CD4-positive, alpha-beta T cell treated with Interleukin-10 for 1 hour (primary cell): ENCODE data around the gene ARID4B.

Source experiments
- DNase-seq: peaks from one replicate; pipeline ENCODE4 v3.0.0-alpha.2; 2020

The ARID4B gene

DNA sequence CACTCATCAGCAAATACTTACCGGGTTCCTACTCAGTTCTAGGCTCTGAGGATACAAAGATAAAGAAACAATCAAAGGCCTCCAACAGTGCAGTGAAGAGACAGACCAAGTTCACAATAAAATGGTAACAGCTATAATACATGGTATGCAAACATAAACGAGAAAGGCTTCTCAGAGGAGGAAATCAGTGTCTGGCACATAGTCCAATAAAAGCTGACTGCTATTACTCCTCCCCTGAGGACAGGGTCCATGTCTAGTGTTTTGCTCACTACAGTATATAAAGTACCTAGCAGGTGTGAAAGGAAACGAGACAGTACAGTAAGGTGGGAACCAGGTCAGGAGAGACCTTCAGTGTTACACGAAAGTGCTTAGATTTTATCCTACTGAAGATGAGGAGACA is 171.2 kb downstream of the ARID4B start:
- no peak for DNase-seq

DNA sequence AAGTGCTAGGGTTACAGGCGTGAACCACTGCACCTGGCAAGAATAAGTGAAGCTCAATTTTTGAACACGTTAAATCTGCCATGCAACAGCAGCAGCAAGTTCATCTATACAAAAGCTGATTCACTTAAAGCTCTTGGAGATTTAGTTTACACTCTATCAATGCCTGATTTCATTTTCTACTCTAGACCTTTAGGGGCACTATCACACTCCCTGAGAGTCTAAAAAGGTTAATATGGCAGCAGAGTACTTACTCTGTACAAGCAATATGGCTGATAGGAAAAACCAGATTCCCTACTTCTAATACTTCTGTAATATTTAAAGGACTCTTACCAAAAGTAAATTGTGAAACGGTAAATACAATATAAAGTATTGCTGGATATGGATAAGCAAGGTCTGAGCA is 171.7 kb downstream of the ARID4B start:
- no peak for DNase-seq

DNA sequence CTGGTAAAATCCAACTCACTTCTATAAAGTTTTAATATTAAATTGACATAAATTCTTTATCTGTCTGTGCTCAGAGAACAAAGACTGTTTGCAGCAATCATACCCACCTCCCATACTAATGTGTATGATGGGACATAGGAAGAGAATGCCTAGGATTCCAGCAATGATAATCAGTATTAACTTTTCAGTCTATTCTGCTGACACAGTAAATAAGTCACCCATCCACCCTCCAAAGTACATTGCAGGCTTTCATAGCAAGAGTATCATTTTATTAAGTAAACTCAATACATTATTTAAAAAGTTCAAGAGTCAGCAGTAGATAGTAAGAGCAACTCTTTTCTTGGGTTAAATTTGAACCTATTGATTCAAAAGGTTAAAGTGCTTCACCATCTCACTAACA is 175.7 kb downstream of the ARID4B start:
- no peak for DNase-seq

DNA sequence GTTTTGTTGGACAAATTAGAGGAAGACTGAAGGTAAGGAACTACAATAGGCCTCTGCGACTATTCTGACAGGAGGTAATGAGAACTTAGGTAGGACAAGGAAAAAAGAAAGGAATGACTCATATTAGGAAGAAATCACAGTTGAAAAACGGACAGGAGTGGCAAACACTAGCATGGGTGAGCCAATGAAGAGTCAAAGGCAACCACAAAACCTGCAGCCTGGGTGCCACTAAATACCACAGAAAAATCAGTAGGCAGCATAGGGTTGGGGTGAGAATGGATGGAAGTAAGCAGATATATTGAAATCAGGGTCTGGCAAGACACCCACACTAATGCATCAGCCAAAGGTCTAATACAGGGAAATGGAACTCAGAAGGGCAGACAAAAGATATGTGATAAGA is 176.9 kb downstream of the ARID4B start:
- DNase-seq = no peak

DNA sequence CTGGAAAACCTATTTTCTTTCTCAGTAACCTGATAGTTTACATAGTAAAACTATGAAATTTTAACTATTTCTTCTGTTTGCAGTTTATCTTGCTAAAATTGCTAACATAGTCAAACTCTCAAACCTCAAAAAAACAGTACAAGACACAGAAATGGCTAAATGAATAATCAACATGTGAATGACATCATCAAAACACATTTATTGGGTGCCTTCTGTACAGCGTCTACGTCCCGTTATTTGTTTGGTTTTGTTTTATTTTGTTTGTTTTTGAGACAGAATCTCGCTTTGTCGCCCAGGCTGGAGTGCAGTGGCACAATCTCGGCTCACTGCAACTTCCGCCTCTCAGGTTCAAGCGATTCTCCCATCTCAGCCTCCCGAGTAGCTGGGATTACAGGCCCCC is 178.2 kb downstream of the ARID4B start:
- no peak for DNase-seq

DNA sequence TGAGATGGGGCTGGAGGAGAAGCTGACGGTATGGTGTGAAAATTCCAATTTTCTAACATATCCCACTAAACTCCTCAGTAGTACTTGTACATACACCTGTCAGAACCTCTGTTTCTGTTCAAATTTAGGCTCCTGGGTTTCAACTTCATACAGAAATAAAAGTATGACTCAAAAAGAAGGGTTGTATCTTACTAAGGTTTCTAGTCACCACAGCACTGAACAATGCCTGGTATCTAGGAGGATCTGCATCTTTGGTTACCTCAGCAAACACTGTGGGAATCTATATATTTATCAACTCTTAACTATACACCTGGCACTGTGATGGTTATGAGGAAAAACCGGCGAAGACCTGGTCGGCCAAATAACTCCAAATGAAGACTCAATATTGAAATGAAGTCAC is 180.7 kb downstream of the ARID4B start:
- no peak for DNase-seq

DNA sequence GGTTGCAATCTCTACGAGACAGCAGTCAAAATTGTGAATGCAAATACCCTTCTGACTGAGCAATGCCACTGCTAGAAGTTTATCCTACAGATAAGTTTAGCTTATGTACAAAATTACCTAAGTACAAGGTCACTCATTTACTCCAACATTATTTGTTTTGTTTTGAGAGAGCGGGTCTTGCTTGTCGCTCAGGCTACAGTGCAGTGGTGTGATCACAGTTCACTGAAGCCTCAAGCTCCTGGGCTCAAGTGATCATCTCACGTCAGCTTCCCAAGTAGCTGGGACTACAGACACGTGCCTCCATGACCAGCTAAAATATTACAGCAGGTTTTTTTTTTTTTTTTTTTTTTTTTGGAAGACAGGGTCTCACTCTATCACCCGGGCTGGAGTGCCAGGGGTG is 182.3 kb downstream of the ARID4B start:
- DNase-seq = no peak

DNA sequence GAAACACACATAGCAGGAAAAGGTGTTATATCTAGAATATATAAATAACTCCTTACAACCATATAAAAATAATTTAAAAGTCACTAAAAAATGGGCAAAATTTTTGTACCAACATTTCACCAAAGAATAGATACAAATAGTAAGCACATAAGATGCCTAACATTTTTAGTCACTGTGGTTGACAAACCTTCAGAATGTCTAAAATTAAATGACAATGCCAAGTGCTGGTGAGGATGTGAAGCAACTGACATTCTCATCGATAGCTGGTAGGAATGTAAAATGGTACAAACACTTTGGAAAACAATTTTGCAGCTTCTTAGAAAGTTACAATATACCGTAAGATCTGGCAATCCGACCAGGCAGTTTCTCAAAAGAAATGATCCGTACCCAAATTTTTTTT is 185.0 kb downstream of the ARID4B start:
- DNase-seq = no peak

DNA sequence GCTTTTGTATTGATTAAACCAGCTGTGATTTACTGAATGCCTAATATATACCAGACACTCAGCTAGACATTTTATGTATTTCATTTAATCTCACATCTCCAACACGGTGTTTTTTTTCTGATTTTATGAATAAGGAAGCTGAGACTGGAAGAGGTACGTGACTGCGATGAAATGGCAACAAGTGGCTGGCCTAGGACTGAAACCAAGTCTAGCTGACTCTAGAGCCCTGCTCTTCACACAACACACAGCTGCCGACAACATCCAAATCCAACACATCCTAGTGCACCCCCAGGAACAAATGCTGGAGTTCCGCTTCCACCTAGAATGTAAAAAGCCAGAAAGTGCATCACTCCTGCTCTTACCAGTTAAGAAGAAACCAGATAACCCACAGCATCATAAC is 188.7 kb downstream of the ARID4B start:
- no peak for DNase-seq

DNA sequence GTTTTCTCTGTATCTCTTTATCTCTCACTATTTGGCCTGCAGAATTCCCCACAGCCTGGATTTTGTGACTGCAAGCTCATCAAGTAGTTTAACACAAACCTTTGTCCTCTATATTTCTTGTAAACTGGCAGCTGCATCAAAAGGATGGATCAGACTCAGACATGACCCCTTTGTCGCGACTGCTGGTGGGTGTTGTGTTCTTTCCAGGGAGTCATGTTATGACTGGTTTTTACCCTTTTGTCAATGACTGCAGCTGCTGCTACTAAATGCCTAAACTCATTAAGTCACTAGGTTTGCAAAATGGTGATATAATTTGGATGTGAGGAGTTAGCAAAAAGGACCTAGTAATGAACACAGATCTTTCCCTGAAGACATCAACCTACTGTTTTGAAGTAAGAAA is 189.2 kb downstream of the ARID4B start:
- DNase-seq = no peak

DNA sequence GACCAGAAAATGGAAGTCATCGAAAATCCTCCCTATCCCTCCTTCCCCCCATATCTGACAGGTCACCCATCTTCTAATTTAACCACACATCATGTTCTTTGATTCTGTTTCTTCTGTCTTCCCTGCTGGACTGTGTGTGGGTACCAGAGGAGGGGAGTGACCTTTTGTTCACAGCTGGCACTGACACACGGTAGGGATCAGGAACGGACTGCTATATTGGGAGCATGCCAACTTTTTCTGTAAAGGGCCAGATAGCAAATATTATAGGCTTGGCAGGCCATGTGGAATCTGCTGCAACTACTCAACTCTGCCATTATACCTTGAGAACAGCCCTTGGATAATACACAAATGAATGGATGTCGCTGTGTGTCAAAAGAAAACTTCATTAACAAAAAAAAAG is 191.9 kb downstream of the ARID4B start:
- no peak for DNase-seq

DNA sequence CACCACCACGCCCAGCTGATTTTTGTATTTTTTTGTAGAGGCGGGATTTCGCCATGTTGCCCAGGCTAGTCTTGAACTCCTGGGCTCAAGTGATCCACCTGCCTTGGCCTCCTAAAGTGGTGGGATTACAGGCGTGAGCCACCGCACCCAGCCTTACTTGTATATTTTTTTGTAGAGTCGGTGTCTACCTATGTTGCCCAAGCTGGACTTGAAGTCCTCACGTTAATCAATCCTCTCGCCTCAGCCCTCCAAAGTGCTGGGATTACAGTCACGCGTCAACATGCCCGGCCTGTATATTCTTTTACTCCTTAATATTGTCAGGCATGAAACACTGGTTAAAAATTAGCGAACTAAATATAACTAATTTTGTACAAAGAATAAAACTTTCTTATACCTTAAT is 193.8 kb downstream of the ARID4B start:
- DNase-seq = no peak

DNA sequence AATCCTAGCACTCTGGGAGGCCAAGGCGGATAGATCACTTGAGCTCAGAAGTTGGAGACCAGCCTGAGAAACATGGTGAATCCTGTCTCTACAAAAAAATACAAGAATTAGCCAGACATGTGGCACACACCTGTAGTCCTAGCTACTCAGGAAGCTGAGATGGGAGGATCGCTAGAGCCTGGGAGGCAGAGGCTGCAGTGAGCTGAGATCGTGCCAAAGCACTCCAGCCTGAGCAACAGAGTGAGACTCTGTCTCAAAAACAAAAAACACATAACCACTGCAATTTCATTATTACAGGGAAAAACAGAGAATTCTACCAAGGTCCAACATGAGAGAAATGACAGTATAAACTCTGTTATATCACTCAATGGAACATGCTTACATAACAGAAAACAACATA is 194.9 kb downstream of the ARID4B start:
- DNase-seq = no peak

DNA sequence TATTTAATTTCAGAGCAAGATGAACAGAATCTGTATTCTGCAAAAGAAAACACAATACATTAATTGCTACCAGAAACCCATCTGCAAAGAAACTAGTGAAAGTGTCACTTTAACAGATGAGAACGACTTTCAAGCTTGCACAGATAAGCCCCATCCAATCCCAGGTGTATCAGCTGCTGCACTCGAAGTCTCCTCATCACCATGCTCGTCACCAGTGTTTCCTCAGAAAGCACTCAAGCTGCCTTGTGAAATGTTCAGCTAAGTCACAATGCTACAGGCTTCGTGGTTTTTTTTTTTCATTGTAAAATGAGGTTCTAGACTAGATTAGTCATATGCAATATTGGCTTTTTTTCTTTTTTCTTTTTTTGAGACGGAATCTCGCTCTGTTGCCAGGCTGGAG is 196.0 kb downstream of the ARID4B start:
- DNase-seq = no peak

DNA sequence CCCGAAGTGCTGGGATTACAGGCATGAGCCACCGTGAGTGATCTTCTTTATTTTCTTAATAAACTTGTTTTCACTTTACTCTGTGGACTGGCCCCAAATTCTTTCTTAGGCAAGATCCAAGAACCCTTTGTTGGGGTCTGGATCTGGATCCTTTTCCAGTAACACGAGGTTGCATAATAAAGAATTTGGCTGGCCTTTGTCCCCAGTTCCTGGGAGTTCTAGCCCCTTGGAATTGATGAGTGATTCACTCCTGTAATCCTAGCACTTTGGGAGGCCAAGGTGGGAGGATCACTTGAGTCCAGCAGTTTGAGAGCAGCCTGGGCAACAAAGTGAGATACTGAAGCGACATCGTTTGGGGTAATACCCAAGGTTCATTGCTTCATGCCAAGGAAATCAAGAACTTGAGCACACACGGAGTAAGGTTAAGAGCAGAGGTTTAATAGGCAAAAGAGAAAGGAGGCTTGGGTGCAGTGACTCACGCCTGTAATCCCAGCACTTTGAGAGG is 197.2 kb downstream of the ARID4B start:
- DNase-seq = no peak

DNA sequence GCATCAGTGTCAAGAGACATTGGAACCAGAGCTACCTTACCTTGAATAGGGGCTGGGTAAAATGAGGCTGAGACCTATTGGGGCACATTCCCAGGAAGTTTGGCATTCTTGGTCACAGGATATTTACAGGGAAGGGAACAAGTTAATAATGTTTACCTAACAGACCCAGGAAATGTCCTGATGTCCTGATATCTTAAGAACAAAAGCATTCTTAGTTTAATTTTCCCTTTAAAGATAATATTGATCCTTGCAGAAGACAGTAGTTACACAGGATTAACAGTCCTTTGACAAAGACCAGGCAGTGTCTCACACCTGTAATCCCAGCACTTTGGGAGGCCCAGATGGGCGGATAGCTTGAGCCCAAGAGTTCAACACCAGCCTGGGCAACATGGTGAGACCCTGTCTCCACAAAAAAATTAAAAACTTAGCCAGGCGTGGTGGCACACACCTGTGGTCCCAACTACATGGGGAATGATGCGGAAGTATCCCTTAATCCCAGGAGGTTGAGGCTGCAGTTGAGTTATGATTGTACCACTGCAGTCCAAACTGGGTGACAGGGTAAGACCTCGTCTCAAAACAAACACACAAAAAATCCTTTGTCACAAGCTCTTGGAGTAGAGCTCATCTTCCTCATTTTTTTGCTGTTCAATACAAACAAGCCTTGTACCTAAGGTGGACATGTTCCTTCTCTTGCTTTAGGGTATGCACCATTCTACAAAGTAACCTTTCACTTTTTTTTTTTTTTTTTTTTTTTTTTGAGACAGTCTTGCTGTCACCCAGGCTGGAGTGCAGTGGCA is 198.0 kb downstream of the ARID4B start:
- DNase-seq = no peak

DNA sequence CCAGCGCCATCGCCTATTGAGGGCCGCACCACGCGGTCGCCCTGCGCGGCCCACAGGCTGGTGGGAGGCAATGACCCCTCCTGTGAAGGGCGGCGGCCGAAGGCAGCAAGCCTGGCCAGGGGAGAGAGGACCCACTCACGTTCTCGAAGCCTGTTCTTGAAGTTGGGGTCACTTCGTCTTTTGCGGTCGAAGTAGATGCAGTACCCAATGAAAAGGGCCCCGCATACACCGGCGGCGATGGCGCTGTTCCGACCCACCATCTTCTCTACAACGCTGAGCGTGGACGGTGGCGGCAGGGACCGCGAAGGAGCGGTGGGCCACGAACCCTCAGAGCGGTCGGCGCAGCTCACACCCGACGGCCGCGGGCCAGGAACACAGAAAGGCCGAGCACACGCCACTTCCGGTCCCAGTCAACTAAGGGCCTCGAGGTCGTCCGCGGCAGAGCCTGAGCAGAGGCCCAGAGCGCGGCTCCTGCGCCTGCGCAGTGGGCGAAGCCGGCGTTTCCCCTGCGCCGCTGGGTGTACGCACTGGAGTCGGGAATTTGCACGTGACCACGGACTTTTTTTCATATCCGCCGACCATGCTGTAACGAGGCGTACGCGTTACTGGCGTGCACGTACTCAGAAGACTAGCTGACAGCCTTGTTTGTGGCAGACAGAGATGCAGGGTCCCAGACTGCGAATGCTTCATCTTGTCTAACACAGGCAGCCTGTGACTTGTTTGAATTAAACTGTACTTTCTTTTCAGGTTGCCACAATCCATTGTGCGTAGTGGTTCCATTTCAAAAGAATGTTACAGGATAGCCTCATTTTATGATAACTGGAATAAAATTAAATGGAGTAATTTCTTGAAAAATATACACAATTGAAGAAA is 199.3 kb downstream of the ARID4B start, which contains the start of gene TOMM20:
Gene TOMM20, minus strand, starts transcription at position 382 of the 873 bp plus-strand sequence. Its CDS starts 122 bp downstream, at position 260.
- DNase-seq = peak; percentile 97

DNA sequence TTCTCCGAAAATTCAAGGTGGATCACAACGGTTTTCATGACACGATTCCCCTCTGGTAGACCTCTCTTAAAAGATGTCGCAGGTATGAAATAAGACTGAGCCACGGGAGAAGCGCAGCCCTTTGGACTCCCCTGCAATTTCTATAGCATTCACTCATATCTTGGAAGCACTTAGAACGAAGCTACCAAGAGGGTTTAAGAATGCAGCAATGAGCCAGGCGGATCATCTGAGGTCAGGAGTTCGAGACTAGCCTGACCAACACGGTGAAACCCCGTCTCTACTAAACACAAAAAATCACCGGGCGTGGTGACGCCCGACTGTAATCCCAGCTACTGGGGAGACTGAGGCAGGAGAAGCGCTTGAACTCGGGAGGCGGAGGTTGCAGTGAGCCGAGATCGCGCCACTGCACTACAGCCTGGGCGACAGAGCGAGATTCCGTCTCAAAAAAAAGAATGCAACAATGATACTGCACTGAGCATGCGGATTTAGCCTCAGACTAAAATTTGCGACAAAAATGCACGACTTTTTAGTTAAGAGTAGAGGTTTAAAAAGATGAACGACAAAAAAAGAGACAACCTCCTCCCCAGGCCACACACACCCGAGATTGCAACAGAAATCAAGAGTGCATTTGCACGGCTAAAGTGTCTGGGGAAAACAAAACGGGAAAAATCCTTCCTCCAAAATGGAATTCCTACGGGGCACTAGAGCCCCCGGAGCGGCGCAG is 200.1 kb downstream of the ARID4B start:
- peak; percentile 36 for DNase-seq

DNA sequence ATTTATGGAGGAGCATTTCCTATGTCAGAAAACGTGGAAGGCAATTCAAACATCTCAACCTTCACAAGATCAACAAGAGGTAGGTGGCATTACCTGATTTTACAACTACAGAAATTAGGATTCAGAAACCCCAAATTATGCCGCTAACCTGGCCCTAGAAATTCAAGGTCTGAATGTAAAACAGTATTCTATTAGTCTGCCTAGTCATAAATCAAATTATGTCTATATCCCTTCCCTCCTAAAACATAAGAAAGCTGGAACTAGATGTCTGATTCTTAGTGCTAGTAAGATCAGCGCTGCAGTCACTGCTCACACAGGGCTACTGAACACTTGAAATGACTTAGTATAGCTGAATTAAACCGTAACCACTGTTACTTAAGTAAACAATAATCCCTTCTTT is 200.8 kb downstream of the ARID4B start:
- DNase-seq = no peak

DNA sequence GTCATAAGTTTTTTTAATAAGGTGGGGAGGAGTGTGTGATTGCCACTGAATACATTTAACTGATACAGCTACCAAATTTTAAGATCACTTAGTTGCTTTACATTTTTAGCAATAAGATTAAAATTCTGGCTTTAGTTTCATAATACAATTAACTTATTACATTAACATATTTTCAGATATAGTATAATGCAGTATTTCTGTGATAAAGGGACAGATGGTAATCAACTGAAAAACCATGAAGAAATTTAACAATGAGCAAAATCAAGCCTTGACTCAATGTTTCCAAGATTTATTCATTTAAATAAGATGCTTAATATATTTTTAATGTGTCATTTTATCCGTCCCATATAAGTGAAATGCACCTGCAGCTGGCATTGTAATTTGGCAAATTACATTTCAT is 203.3 kb downstream of the ARID4B start:
- DNase-seq = no peak

DNA sequence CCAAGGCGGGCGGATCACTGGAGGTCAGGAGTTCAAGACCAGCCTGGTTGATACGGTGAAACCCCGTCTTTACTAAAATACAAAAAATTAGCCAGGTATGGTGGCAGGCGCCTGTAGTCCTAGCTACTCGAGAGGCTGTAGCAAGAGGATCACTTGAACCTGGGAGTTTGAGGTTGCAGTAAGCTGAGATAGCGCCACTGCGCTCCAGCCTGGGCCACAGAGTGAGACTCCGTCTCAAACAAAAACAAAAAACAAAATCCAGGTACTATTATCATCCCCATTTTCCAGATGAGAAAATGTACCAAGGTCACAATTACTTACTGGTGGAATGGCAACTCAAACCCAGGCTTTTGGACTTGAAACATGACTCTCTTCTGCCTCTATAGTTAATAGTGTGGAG is 203.9 kb downstream of the ARID4B start:
- DNase-seq = no peak

DNA sequence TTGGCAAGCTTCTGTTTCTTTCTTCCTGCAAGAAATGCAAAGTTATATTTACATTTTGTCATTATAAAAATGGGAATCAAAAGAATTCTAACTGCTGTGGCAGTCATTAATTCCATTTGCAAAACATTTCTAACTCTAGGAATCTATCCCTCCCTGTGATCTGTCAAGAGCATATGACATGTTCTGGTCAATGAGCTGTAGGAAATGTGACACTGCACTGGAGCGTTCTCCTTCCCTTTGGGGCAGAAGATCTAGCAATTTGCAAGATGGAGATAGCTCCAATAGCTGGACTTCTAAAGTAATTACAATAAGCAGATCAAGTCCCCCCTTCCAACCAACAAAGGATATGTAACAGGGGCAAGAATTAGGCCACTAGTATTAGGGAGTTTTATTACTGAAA is 205.6 kb downstream of the ARID4B start:
- DNase-seq = no peak
